ENCODE results near the gene COX7A2. TPM values are rescaled to one million over a fixed set of nuclear protein-coding genes. Genes with fewer than 3 reads are reported as not detected.

The COX7A2 gene
- total and polyA plus RNA-seq, 2 of the 13 experiments (the other 11 are each of a cell fraction or from before 2014, with no cell fraction given) = 407 to 556 TPM

DNA sequence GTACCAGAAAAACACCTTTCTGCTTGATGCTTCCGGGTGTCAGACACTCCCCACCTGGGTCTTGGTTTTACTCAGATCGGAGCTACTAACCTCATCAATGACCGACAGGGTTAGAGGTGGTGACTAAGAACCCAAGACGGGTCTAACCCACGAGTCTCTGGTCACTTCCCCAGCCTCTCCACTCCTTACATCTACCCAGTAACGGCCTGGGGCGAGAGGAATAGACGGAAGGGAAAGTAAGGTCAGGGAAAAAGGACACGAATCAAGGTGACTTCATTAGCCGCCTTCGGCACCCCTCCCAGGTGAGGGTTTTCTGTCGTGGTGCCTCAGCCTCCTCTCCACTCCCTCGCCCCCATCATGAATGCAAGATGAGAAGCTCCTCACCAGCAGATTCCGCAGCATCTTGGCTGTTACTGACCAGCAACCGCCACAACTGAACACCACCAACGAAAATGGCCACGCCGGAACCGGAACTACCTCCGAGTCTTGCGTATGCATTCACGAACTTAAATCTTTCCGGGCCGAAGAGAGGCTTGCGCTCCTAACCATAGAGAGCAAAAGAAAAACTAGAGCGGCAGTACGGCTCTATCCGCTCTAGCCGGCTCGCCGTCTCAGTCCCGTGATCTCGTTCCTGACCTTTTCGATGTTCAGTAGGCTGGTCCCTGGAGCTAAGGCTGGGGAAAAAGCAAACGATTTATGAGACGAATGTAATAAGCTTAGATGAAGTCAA lies at the start of gene COX7A2 (continued):
- TF ChIP-seq ZNF281 (CRISPR knock-in tag; IDR thresholded peaks at IDR 0.05; ENCODE audit: borderline replicate concordance) = no peak
- peak; percentile 79 for TF ChIP-seq BRD4 (CRISPR knock-in tag; IDR thresholded peaks at IDR 0.05)
- peak; percentile 53; the same call in 1 of the 2 replicates for TF ChIP-seq KLF11 (CRISPR knock-in tag; IDR thresholded peaks at IDR 0.05)
- TF ChIP-seq, protein P1, sequence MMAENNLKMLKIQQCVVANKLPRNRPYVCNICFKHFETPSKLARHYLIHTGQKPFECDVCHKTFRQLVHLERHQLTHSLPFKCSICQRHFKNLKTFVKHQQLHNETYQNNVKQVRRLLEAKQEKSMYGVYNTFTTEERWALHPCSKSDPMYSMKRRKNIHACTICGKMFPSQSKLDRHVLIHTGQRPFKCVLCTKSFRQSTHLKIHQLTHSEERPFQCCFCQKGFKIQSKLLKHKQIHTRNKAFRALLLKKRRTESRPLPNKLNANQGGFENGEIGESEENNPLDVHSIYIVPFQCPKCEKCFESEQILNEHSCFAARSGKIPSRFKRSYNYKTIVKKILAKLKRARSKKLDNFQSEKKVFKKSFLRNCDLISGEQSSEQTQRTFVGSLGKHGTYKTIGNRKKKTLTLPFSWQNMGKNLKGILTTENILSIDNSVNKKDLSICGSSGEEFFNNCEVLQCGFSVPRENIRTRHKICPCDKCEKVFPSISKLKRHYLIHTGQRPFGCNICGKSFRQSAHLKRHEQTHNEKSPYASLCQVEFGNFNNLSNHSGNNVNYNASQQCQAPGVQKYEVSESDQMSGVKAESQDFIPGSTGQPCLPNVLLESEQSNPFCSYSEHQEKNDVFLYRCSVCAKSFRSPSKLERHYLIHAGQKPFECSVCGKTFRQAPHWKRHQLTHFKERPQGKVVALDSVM (CRISPR knock-in tag; IDR thresholded peaks at IDR 0.05) = peak; percentile 49; the same call in 1 of the 2 replicates
- peak; percentile 83; the same call in 1 of the 2 replicates for TF ChIP-seq ZNF614 (CRISPR knock-in tag; IDR thresholded peaks at IDR 0.05; ENCODE audit: borderline replicate concordance)
- peak; percentile 48; the same call in 1 of the 2 replicates for TF ChIP-seq ZNF563 (CRISPR knock-in tag; IDR thresholded peaks at IDR 0.05)
- TF ChIP-seq ZNF747 (CRISPR knock-in tag; IDR thresholded peaks at IDR 0.05; ENCODE audit: borderline replicate concordance) = peak; percentile 82; the same call in 1 of the 2 replicates
- peak; percentile 62 for TF ChIP-seq CCAR2 (optimal IDR thresholded peaks at IDR 0.05; ENCODE audit: low read depth, low read length)
- TF ChIP-seq, protein P2, sequence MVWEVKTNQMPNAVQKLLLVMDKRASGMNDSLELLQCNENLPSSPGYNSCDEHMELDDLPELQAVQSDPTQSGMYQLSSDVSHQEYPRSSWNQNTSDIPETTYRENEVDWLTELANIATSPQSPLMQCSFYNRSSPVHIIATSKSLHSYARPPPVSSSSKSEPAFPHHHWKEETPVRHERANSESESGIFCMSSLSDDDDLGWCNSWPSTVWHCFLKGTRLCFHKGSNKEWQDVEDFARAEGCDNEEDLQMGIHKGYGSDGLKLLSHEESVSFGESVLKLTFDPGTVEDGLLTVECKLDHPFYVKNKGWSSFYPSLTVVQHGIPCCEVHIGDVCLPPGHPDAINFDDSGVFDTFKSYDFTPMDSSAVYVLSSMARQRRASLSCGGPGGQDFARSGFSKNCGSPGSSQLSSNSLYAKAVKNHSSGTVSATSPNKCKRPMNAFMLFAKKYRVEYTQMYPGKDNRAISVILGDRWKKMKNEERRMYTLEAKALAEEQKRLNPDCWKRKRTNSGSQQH (CRISPR knock-in tag; IDR thresholded peaks at IDR 0.05; ENCODE audit: low read depth) = peak; percentile 85; the same call in 1 of the 2 replicates
- TF ChIP-seq ZNF414 (CRISPR knock-in tag; IDR thresholded peaks at IDR 0.05) = peak; percentile 85; the same call in 1 of the 2 replicates
- no peak for TF ChIP-seq CBX2 (IDR thresholded peaks at IDR 0.05; ENCODE audit: low read depth, low read length)
- 0 out of 2 replicates have a peak, but pooled peaks have one; percentile 8 for TF ChIP-seq CBX2 (CRISPR knock-in tag; IDR thresholded peaks at IDR 0.05; ENCODE audit: low read depth)
- no peak; the same call in 1 of the 2 replicates for TF ChIP-seq ZNF589 (CRISPR knock-in tag; conservative IDR thresholded peaks at IDR 0.05)
- TF ChIP-seq POGZ (CRISPR knock-in tag; IDR thresholded peaks at IDR 0.05) = peak; percentile 99
- peak; percentile 77; the same call in 1 of the 2 replicates for TF ChIP-seq ERF (CRISPR knock-in tag; IDR thresholded peaks at IDR 0.05)
- TF ChIP-seq, protein P3, sequence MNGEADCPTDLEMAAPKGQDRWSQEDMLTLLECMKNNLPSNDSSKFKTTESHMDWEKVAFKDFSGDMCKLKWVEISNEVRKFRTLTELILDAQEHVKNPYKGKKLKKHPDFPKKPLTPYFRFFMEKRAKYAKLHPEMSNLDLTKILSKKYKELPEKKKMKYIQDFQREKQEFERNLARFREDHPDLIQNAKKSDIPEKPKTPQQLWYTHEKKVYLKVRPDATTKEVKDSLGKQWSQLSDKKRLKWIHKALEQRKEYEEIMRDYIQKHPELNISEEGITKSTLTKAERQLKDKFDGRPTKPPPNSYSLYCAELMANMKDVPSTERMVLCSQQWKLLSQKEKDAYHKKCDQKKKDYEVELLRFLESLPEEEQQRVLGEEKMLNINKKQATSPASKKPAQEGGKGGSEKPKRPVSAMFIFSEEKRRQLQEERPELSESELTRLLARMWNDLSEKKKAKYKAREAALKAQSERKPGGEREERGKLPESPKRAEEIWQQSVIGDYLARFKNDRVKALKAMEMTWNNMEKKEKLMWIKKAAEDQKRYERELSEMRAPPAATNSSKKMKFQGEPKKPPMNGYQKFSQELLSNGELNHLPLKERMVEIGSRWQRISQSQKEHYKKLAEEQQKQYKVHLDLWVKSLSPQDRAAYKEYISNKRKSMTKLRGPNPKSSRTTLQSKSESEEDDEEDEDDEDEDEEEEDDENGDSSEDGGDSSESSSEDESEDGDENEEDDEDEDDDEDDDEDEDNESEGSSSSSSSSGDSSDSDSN (CRISPR knock-in tag; IDR thresholded peaks at IDR 0.05) = peak; percentile 64
- no peak for TF ChIP-seq CENPT (CRISPR knock-in tag; IDR thresholded peaks at IDR 0.05; ENCODE audit: low read depth)
- TF ChIP-seq KDM2A (CRISPR knock-in tag; IDR thresholded peaks at IDR 0.05; ENCODE audit: borderline replicate concordance, low read depth) = peak; percentile 94; the same call in 1 of the 2 replicates

All from HepG2 (cell line).